RWPE2 (cell line): Measurements from ENCODE around the gene BRDT.
A peak's percentile ranks its signal among the peaks of the same experiment; 100 is the strongest.

Experiments
- ATAC-seq: fragments of 200-7000 bp; cut with Tn5 transposase; 3 replicates; pipeline ENCODE4 v1.9.1; 2021; ENCODE audit warnings: low read depth
- DNase-seq: peaks from one replicate; pipeline ENCODE4 v3.0.0-alpha.2; 2020; ENCODE audit warnings: low spot score
- H3K27ac ChIP-seq: fragments of 450-650 bp; 2 replicates; pipeline ENCODE4 v1.5.1; 2017; ENCODE audit warnings: mild to moderate bottlenecking; ENCODE audit not compliant: poor library complexity, severe bottlenecking
- H3K27me3 ChIP-seq: fragments of 250-450 bp; sonication (Bioruptor Pico); 2 replicates; pipeline ENCODE4 v1.5.1; 2021; ENCODE audit warnings: mild to moderate bottlenecking, moderate library complexity; ENCODE audit not compliant: insufficient read depth, poor library complexity, severe bottlenecking
- H3K36me3 ChIP-seq: fragments of 250-450 bp; sonication (Bioruptor Pico); 2 replicates; pipeline ENCODE4 v1.5.1; 2020; ENCODE audit warnings: low read depth, mild to moderate bottlenecking, moderate library complexity
- H3K4me1 ChIP-seq: fragments of 250-450 bp; sonication (Bioruptor Pico); 2 replicates; pipeline ENCODE4 v1.5.1; 2021; ENCODE audit warnings: mild to moderate bottlenecking, moderate library complexity; ENCODE audit not compliant: insufficient read depth, poor library complexity, severe bottlenecking
- H3K4me3 ChIP-seq: fragments of 250-450 bp; sonication (Bioruptor Pico); 2 replicates; pipeline ENCODE4 v1.5.1; 2021; ENCODE audit warnings: mild to moderate bottlenecking, moderate library complexity; ENCODE audit not compliant: severe bottlenecking
- H3K9me3 ChIP-seq: fragments of 250-450 bp; sonication (Bioruptor Pico); 2 replicates; pipeline ENCODE4 v1.5.1; 2021; ENCODE audit warnings: mild to moderate bottlenecking, moderate library complexity; ENCODE audit not compliant: severe bottlenecking
- CTCF ChIP-seq: fragments of 450-650 bp; IDR thresholded peaks from one replicate; pipeline ENCODE4 v1.5.1; 2017; ENCODE audit warnings: mild to moderate bottlenecking, moderate library complexity; ENCODE audit not compliant: poor library complexity, severe bottlenecking

The BRDT gene

GRCh38 chr1:92026806-92027205 lies 77.6 kb downstream of the BRDT start:
- H3K36me3 ChIP-seq, result no peaks in the 10 kb centered on the region
- H3K27me3 ChIP-seq, result no peaks in the 10 kb centered on the region
- ATAC-seq (no peak), DNase-seq (no peak)
- H3K4me3 ChIP-seq, result no peak overlapping the region
- no peaks in the 10 kb centered on the region for H3K9me3 ChIP-seq
- TF ChIP-seq CTCF, result no peak
- no peak overlapping the region for H3K27ac ChIP-seq
- H3K4me1 ChIP-seq, result peaks cover 4% of the 10 kb centered on the region

GRCh38 chr1:92029241-92029922 lies 80.2 kb downstream of the BRDT start:
- H3K36me3 ChIP-seq, result no peaks in the 10 kb centered on the region
- H3K27ac ChIP-seq, result no peak overlapping the region
- no peak for TF ChIP-seq CTCF
- no peaks in the 10 kb centered on the region for H3K9me3 ChIP-seq
- peak overlapping the region; percentile 45 for H3K4me3 ChIP-seq
- ATAC-seq, result no peak
- H3K4me1 ChIP-seq, result peaks cover 4% of the 10 kb centered on the region
- DNase-seq, result no peak
- no peaks in the 10 kb centered on the region for H3K27me3 ChIP-seq

- Histone ChIP-seq H3K36me3 (no peaks in the 10 kb centered on the region), H3K4me1 (peaks cover 4% of the 10 kb centered on the region), H3K9me3 (no peaks in the 10 kb centered on the region), H3K27ac (no peak overlapping the region), H3K27me3 (no peaks in the 10 kb centered on the region), H3K4me3 (peak overlapping the region; percentile 45)
- ATAC-seq, result peak; percentile 88
- no peak for DNase-seq
- TF ChIP-seq CTCF, result no peak
These were observed 81.5 kb downstream of the BRDT start for GRCh38 chr1:92030656-92031107.

GRCh38 chr1:92031281-92032110 lies 82.3 kb downstream of the BRDT start:
- TF ChIP-seq CTCF, result no peak
- no peak for ATAC-seq
- Histone ChIP-seq H3K4me3 (no peak overlapping the region), H3K27me3 (no peaks in the 10 kb centered on the region), H3K4me1 (peaks cover 4% of the 10 kb centered on the region), H3K9me3 (no peaks in the 10 kb centered on the region), H3K27ac (no peak overlapping the region), H3K36me3 (no peaks in the 10 kb centered on the region)
- no peak for DNase-seq
